Activated CD8-positive, alpha-beta memory T cell treated with anti-CD3 and anti-CD28 coated beads, Interleukin-2, amount 50 U/mL, for 4 hours (primary cell): ENCODE results near the gene XIRP2.
"Not testable (repeated sequence)": the region's sequence is repeated elsewhere in the genome, so short reads cannot be mapped to it uniquely, and the experiment has no call there.

Experiments
- DNase-seq: peaks from one replicate; pipeline ENCODE4 v3.0.0-alpha.2; 2020

Gene XIRP2

DNA sequence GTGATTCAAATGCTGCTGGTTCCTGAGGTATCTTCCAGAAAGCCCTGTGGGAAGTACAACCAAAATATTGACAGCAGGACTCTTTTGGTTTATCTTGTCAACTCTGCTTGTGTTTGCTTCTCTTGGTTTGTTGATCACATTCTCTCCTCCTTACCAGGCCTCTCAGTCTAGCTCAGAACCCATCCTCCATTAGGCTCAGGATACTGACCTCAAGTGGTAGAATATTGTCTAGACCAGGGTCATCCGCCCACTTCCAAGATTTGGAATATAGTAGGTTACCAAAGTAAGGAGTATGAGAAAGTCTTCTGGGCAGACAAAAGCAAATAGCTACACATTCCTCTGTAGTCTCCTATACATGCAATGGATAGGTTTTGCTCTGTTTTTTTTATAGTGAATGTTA is 56.6 kb downstream of the XIRP2 start:
- DNase-seq: no peak

- no peak for DNase-seq
Measured at GRCh38 chr2:166957686-166958085, 69.4 kb downstream of the XIRP2 start.

DNA sequence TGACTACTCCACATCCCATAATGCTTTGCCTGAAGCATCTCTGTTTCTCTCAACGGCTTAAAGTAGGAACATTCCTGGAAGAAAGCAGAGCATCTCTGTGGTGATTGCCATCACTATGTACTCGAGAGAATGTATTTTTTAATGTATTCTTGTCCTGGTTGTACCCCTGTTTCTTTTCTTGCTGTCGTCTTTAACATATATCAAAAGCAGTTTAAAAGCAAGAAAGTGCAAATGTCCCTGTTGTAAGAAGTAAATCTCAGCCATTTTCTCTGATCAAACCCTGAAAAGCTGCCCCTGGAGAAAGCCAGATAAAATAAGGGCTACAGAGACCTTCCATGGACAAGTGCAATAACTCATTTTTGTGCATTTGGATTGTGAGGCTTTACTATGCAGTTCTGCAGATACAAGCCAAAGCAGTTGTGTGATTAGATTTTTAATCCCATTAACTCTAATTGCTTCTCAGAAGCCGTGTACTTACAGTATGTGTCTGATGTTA is 70.8 kb downstream of the XIRP2 start:
- no peak for DNase-seq

- DNase-seq: no peak
Measured at GRCh38 chr2:166959556-166959955, 71.3 kb downstream of the XIRP2 start.

DNA sequence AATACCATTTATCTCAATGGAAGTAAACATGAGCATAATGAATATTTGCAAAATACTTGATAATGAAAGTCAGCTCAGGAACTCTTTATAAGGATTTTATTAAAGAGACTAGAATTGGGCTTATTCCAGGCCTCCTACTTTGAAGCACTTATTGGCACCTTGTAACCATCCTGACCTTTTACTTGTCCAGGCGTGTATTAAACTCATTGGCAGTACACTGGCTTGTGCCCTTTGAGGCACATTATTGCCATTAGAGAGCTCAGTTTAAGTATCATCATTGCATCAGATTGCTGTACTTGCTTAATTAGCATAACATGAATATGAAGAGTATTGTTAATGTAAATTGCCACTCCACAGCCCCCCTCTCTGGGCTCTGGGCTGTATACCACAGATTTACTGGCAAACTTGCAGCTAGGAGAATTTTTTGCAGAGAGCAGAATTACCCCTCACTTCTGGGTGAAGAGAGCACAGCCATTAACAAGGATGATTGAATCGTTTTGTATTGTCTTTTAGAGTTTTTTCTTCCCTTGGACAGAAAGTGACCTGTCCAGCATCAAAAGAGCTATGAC is 72.5 kb downstream of the XIRP2 start:
- DNase-seq: no peak

DNA sequence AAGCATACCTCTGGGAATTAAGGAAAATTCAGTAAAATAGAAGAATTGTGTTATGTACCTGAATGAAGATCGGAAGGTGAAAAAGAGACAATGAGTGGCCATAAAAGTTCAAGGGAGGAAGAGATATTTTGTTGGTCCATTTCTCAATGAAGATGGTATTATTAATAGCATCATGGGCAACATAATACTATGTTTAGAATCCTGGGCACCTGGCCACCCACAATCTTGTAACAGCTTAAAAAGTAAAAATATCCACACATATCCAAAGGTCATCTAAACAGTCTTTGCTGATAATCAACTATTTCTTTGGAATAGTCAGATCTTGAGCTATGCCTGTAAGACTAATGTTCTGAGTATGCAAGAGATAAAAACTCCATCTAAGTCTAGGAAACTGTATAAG is 73.7 kb downstream of the XIRP2 start:
- no peak for DNase-seq

- no peak for DNase-seq
Measured at GRCh38 chr2:166969486-166969885, 81.2 kb downstream of the XIRP2 start.

- DNase-seq: no peak
Measured at GRCh38 chr2:166972002-166972401, 83.7 kb downstream of the XIRP2 start.

- no peak for DNase-seq
Measured at GRCh38 chr2:166972418-166972817, 84.1 kb downstream of the XIRP2 start.

GRCh38 chr2:166984188-166984587 is 95.9 kb downstream of the XIRP2 start:
- no peak for DNase-seq

GRCh38 chr2:166984797-166985196 is 96.5 kb downstream of the XIRP2 start:
- DNase-seq: no peak

DNA sequence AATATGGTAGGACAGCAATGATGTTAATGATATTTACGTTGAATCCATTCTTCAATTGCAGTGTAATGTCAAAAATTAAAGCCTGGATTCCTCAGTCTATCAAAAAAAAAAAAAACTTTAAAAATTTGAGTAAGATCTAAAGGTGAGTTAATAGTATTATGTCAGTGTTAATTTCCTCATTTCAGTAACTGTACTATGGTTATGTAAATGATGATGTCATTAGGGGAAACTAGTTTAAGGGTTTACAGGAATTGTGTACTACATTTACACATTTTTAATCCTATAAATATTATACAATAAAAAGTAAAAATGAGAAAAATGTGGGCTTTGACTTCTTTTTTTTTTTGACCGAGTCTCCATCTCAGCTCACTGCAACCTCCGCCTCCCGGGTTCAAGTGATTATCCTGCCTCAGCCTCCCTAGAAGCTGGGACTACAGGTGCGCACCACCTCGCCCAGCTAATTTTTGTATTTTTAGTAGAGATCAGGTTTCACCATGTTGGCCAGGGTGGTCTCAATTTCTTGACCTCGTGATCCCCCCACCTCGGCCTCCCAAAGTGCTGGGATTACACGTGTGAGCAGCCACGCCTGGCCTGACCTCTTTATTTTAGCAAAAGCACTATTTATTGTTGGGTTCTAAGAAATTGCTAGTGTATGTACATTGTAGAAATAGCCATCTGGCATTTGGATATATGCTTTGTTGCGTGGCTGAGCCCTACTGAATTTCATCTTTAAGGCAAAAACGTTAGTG is 106.5 kb downstream of the XIRP2 start:
- DNase-seq: no peak

DNA sequence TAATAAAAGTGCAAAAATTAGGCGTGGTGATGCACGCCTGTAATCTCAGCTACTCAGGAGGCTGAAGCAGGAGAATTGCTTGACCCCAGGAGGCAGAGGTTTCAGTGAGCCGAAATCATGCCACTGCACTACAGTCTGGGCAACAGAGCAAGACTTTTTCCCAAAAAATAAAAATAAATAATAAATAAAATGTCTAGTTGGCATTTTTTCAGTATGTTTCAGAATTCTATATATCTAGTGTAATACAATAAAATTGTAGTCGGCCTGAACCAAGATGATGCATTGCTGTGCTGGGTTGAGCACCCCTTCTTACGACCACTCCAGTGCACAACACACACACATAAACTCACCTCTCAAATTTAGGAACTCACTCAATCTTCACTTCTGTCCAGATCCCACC is 108.2 kb downstream of the XIRP2 start:
- no peak for DNase-seq

DNA sequence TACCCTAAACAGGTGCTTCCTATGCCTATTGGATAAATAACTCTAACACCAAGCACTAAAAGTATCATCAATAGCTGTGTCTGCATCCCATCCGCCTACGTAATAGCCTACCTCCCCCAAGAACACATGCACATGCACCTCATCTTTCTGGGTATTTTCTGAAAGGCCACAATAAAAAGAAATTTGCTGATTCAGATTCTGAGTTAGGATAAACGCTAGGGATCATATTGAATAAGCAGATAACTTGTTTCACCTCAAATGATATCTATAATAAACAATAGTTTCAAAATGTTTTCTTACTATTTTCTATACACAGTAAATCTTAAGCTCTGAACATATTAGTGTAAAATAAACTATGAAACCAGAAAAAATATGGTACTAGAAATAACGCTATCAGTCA is 112.9 kb downstream of the XIRP2 start:
- DNase-seq: no peak

DNA sequence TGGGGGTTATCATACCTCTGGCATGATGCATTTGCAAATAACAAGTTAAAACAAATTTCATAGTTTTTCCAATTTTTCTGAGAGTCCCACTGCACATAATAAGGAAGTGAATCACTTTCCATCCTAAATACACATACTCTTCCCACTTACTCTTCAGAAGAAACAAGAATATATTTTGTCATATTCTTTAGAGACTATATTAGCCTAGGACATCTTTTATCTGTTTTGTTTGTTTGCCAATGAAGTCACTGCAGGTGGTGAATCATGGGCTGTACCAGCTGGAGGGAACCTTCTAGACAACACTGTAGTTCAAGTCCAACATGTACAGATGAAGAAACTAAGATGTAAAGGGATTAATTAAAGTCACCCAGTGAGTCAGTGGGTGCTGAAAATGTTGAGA is 116.8 kb downstream of the XIRP2 start:
- no peak for DNase-seq

- no peak for DNase-seq
Measured at GRCh38 chr2:167013227-167013626, 124.9 kb downstream of the XIRP2 start.

GRCh38 chr2:167015806-167016205 is 127.5 kb downstream of the XIRP2 start:
- DNase-seq: no peak

GRCh38 chr2:167017021-167017420 is 128.7 kb downstream of the XIRP2 start:
- no peak for DNase-seq

DNA sequence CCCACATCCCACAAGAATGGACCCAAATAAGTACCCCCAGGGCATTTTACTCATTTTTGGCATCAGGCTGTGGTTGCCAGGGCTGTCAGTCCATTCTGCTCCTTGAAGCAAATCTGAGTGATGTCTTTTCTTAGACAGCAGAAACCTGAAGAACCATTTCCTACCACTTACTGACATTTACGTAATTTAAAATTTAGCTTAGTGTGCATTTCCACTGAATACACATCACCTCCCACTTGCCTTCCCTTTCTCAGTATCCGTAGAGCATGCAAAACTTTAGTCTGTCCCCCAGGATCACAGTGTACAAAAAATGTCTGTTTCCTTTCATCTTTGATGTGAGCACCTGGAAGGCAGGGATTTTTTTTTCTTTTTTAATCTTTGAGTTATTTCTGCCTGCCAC is 130.3 kb downstream of the XIRP2 start:
- no peak for DNase-seq

DNA sequence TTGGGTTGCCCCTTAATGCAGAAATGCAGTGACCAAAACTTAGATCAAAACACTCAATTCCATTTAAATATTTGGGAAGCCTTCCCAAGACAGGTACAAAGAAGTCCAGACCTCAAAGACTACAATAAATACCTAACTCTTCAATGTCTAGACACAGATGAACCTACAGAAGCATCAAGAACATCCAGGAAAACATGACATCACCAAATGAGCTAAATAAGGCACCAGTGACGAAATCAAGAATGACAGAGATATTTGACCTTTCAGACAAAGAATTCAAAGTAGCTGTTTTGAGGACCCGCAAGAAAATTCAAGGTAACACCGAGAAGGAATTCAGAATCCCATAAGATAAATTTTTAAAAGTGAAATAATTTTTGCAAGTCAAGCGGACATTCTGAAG is 140.2 kb downstream of the XIRP2 start:
- DNase-seq: no peak

DNA sequence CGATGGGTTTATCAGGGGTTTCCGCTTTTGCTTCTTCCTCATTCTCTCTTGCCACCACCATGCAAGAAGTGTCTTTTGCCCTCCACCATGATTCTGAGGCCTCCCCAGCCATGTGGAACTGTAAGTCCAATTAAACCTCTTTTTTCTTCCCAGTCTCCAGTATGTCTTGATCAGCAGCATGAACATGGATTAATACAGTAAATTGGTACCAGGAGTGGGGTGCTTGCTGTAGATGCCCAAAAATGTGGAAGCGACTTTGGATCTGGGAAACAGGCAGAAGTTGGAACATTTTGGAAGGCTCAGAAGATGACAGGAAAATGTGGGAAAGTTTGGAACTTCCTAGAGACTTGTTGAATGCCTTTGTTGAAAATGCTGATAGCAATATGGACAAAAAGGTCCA is 146.7 kb downstream of the XIRP2 start:
- DNase-seq: not testable (repeated sequence)

- no peak for DNase-seq
Measured at GRCh38 chr2:167048829-167049228, 160.5 kb downstream of the XIRP2 start.

DNA sequence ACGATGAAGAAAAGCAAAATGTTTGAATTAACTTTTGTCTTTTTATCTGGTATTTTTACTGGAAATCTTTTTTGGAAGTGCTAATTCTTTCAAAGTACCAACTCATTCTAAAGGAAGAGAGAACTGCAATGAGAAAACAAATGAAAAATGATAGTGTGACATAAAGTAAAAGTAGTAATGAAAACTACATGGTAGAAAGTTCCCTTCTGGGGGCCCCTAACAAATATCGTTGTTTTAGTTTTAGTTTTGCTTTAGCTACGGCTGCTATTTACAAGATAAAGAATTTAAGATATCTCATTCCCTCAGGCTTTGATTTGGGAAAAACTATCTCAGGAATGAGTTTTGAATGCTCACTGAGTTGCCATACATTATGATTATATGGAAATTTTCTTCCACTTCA is 161.4 kb downstream of the XIRP2 start:
- no peak for DNase-seq

- no peak for DNase-seq
Measured at GRCh38 chr2:167052825-167053224, 164.5 kb downstream of the XIRP2 start.

DNA sequence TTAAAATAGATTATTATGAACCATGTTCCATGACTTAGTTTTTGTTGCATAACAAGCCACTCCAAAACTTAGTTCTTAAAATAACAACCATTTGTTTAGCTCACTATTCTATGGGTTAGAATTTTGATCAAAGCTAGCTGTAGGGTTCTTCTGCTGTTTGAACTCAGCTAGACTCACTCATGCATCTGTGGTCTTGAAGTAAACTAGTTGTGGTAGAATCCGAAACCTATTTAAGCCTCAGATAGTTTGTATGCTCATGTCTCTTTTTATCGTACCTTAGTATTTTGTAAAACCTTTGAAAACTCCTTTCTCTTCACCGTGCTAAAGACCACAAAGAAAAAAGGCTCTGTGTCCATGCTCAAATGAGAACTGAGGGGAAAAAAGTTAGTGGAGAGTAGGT is 166.6 kb downstream of the XIRP2 start:
- DNase-seq: no peak
